ENCODE measurements around the gene NCKAP5L. TPM values are rescaled to one million over a fixed set of nuclear protein-coding genes. Genes with fewer than 3 reads are reported as not detected.
A peak's percentile ranks its signal among the peaks of the same experiment; 100 is the strongest.

NCKAP5L gene
- total and polyA plus RNA-seq, 9 of the 15 experiments (the other 6 are each of a cell fraction or from before 2014, with no cell fraction given): 0.01 to 14.4 (median 3.7) TPM

DNA sequence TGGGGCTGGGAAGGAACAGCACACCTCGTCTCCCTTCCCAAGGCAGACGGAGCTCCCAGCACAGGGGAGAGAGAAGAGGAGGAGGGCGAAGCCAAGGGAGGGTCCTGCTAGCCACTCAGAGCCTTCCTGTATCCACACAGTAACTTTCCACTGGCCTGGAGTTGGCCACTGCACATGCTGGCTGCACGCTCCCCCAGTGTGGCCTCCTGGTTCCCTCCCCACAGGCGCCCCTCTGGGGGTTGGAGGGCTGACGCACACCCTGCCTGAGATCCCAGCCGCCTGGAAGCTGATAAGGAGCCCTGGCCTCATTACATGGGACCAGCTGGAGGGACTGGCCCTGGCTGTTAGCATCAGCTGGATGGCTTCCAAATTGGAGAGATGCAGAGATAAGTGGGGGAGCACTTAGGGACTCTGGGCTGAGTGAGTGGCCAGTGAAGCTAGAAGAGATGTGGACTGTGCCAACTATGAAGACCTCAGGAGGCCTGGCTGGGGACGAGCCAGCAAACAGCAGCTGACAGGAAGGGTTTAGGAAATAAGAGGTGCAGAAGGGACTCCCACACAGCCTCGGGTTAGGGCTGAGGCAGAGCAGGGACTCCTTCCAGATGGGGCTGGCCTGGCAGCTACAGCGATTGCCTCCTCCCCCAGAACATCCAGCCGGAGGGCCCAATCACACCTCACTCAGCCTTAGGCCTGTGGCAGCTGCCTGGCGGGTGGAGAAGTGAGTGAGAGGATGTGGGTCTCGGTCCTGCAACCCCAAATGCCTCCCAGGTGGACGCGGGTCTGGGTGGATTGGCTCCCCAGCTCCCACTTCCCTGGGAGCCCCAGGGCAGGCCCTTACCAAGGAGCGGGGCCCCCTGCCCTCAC, 41.0 kb upstream of the NCKAP5L start (continued):
- TF ChIP-seq, protein P1, sequence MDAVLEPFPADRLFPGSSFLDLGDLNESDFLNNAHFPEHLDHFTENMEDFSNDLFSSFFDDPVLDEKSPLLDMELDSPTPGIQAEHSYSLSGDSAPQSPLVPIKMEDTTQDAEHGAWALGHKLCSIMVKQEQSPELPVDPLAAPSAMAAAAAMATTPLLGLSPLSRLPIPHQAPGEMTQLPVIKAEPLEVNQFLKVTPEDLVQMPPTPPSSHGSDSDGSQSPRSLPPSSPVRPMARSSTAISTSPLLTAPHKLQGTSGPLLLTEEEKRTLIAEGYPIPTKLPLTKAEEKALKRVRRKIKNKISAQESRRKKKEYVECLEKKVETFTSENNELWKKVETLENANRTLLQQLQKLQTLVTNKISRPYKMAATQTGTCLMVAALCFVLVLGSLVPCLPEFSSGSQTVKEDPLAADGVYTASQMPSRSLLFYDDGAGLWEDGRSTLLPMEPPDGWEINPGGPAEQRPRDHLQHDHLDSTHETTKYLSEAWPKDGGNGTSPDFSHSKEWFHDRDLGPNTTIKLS (IDR thresholded peaks at IDR 0.05; ENCODE audit: borderline replicate concordance, low read depth): peak; percentile 59; the same call in 1 of the 2 replicates
- TF ChIP-seq, protein P2, sequence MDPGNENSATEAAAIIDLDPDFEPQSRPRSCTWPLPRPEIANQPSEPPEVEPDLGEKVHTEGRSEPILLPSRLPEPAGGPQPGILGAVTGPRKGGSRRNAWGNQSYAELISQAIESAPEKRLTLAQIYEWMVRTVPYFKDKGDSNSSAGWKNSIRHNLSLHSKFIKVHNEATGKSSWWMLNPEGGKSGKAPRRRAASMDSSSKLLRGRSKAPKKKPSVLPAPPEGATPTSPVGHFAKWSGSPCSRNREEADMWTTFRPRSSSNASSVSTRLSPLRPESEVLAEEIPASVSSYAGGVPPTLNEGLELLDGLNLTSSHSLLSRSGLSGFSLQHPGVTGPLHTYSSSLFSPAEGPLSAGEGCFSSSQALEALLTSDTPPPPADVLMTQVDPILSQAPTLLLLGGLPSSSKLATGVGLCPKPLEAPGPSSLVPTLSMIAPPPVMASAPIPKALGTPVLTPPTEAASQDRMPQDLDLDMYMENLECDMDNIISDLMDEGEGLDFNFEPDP (CRISPR knock-in tag; IDR thresholded peaks at IDR 0.05): no peak
- TF ChIP-seq EWSR1 (IDR thresholded peaks at IDR 0.05; ENCODE audit: borderline replicate concordance, low read depth, partially characterized antibody) (no peak), SOX6 (IDR thresholded peaks at IDR 0.05) (peak; percentile 95), GABPA (tag; conservative IDR thresholded peaks at IDR 0.05; ENCODE audit: low read depth) (peak; percentile 58; the same call in 1 of the 2 replicates), CREM (IDR thresholded peaks at IDR 0.05; ENCODE audit: low read depth) (peak; percentile 93), CBX3 (IDR thresholded peaks at IDR 0.05; ENCODE audit: borderline replicate concordance in 1 of 2, low read length in 2 of 2) (peak in 1 of 2 experiments; percentile 79; a peak in 1 of 3 replicates), CREB1 (IDR thresholded peaks at IDR 0.05) (peak; percentile 71), CREB1 (CRISPR knock-in tag; IDR thresholded peaks at IDR 0.05) (peak; percentile 70; the same call in 1 of the 2 replicates), KAT7 (CRISPR knock-in tag; IDR thresholded peaks at IDR 0.05; ENCODE audit: borderline replicate concordance) (no peak), TAF1 (IDR thresholded peaks at IDR 0.05; ENCODE audit: control insufficient read depth, extremely low read depth, insufficient read depth, low read length, severe bottlenecking) (peak; percentile 20), NBN (IDR thresholded peaks at IDR 0.05; ENCODE audit: low read depth) (peak; percentile 98), BACH1 (tag; IDR thresholded peaks at IDR 0.05) (peak; percentile 68), KDM5B (IDR thresholded peaks at IDR 0.05; ENCODE audit: insufficient replicate concordance, low read depth, low read length) (peak; percentile 41), HDGF (IDR thresholded peaks at IDR 0.05) (no peak), ZBTB7A (IDR thresholded peaks at IDR 0.05; ENCODE audit: borderline replicate concordance, control insufficient read depth, low read depth, low read length) (peak; percentile 98), NFXL1 (CRISPR knock-in tag; IDR thresholded peaks at IDR 0.05) (no peak)
- TF ChIP-seq, protein P3, sequence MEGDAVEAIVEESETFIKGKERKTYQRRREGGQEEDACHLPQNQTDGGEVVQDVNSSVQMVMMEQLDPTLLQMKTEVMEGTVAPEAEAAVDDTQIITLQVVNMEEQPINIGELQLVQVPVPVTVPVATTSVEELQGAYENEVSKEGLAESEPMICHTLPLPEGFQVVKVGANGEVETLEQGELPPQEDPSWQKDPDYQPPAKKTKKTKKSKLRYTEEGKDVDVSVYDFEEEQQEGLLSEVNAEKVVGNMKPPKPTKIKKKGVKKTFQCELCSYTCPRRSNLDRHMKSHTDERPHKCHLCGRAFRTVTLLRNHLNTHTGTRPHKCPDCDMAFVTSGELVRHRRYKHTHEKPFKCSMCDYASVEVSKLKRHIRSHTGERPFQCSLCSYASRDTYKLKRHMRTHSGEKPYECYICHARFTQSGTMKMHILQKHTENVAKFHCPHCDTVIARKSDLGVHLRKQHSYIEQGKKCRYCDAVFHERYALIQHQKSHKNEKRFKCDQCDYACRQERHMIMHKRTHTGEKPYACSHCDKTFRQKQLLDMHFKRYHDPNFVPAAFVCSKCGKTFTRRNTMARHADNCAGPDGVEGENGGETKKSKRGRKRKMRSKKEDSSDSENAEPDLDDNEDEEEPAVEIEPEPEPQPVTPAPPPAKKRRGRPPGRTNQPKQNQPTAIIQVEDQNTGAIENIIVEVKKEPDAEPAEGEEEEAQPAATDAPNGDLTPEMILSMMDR (IDR thresholded peaks at IDR 0.05 in 2 of 3, conservative IDR thresholded peaks at IDR 0.05 in 1 of 3; ENCODE audit: insufficient read depth in 2 of 3, low read depth in 1 of 3, low read length in 3 of 3): peak in 1 of 3 experiments; percentile 1; a peak in 1 of 6 replicates
- TF ChIP-seq, protein P4, sequence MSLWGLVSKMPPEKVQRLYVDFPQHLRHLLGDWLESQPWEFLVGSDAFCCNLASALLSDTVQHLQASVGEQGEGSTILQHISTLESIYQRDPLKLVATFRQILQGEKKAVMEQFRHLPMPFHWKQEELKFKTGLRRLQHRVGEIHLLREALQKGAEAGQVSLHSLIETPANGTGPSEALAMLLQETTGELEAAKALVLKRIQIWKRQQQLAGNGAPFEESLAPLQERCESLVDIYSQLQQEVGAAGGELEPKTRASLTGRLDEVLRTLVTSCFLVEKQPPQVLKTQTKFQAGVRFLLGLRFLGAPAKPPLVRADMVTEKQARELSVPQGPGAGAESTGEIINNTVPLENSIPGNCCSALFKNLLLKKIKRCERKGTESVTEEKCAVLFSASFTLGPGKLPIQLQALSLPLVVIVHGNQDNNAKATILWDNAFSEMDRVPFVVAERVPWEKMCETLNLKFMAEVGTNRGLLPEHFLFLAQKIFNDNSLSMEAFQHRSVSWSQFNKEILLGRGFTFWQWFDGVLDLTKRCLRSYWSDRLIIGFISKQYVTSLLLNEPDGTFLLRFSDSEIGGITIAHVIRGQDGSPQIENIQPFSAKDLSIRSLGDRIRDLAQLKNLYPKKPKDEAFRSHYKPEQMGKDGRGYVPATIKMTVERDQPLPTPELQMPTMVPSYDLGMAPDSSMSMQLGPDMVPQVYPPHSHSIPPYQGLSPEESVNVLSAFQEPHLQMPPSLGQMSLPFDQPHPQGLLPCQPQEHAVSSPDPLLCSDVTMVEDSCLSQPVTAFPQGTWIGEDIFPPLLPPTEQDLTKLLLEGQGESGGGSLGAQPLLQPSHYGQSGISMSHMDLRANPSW (CRISPR knock-in tag; IDR thresholded peaks at IDR 0.05): 0 out of 2 replicates have a peak, but pooled peaks have one; percentile 66

Measured in K562 (cell line).